Adrenal gland (tissue), 12 donors: ENCODE results near the gene ACHE. TPM values are rescaled to one million over a fixed set of nuclear protein-coding genes. Genes with fewer than 3 reads are reported as not detected.
A peak's percentile ranks its signal among the peaks of the same experiment; 100 is the strongest.

ENCODE experiments used
- DNase-seq, 7 donors: peaks; one replicate each; pipeline ENCODE4 v3.0.0-alpha.2; 2019 to 2020
- H3K27ac ChIP-seq, 5 donors: fragments of 200-600 bp; sonication (generic) in 4 of 5; 1 replicate in 3 of 5; 2 replicates in 2 of 5; pipeline versions ENCODE4 v1.5.1 to v1.8.0; 2016 to 2020; ENCODE audit warnings: mild to moderate bottlenecking in 1 of 5
- H3K27me3 ChIP-seq: fragments of 200-600 bp; 2 replicates; pipeline ENCODE4 v1.8.0; 2021
- H3K36me3 ChIP-seq, 2 donors: fragments of 200-600 bp; replicated peaks in 1 of 2; 1 replicate in 1 of 2; 2 replicates in 1 of 2; pipeline versions ENCODE4 v1.5.1 to v1.8.0; 2018 to 2022
- H3K4me1 ChIP-seq, 2 donors: fragments of 200-600 bp; replicated peaks in 1 of 2; 1 replicate in 1 of 2; 2 replicates in 1 of 2; pipeline versions ENCODE4 v1.5.1 to v1.8.0; 2018 to 2021
- H3K4me3 ChIP-seq, 4 donors: fragments of 200-600 bp; sonication (generic) in 3 of 4; one replicate each; pipeline ENCODE4 v1.5.1; 2016 to 2018
- H3K9me3 ChIP-seq, 3 donors: fragments of 200-600 bp; sonication (generic) in 1 of 3; replicated peaks in 1 of 3; 1 replicate in 2 of 3; 2 replicates in 1 of 3; pipeline versions ENCODE4 v1.5.1 to v1.8.0; 2016 to 2021
- POLR2A ChIP-seq, 2 donors: fragments of 450-650 bp; IDR thresholded peaks; one replicate each; pipeline ENCODE4 v1.6.1; 2017; ENCODE audit warnings: antibody characterized with exemption in 2 of 2, mild to moderate bottlenecking in 2 of 2, moderate library complexity in 1 of 2
- WGBS, 4 donors: extraction: QIAGEN DNeasy Blood & Tissue Kit in 2 of 4; methylation state at CpG; one replicate each; pipeline versions ENCODE4 v1.1.5 to v1.1.7; 2013 to 2017; 5-methylcytosine and 5-hydroxymethylcytosine counted together
- intact Hi-C, 2 donors: fragments of 100-400 bp; cut with DNase I; formaldehyde crosslinking; loops; one replicate each; pipeline versions ENCODE4 v1.14.1 to v1.15.0; 2022 to 2023
- polyA plus RNA-seq, 3 donors: library from polyadenylated mRNA; stranded (reverse); fragments of 200-250 nt in 2 of 3; fragments of 350-450 nt in 1 of 3; fragmentation: Illumina TruSeq in 1 of 3; extraction: RNeasy Lipid Tissue Mini Kit (QIAGEN cat#74804) in 1 of 3; gene quantifications; one replicate each; pipeline ENCODE4 v1.2.3, GENCODE V29; 2013 to 2014
- total RNA-seq, 9 donors: library from RNA; depleted of rRNA in 4 of 9; stranded (reverse); fragments of >200 nt in 4 of 9; fragments of 120-200 nt in 1 of 9; fragmentation: NEBNext Ultra II Directional in 1 of 9; extraction: Animal tissue kit (Norgen Biotek cat#: 25700) in 1 of 9; gene quantifications; one replicate each; pipeline versions ENCODE4 v1.1.0 to v1.2.4, GENCODE V29; 2013 to 2023
- TF ChIP-seq, protein P1 (sequence below), 6 experiments: fragments of 450-650 bp in 4 of 6; fragments of 200-600 bp in 2 of 6; sonication (generic) in 1 of 6; IDR thresholded peaks; 1 replicate in 5 of 6; 2 replicates in 1 of 6; pipeline versions ENCODE4 v1.5.1 to v1.8.0; 2016 to 2021; ENCODE audit warnings: antibody characterized with exemption in 6 of 6, mild to moderate bottlenecking in 2 of 6, moderate library complexity in 1 of 6
- donor health status: healthy with polysubstance abuse.
- donor health status: Bipolar disorder and iron deficiency.
- donor health status: DM: yes; HTN: yes; CAD: no.
- donor health status: DM: no; HTN: no; CAD: no.
- donor health status: DM: no; HTN: no; CAD: no.
- donor health status: DM: yes; HTN: yes; CAD: no.

Gene ACHE
- total and polyA plus RNA-seq, 12 donors, result 0.26 to 10.2 (median 2.1) TPM

DNA sequence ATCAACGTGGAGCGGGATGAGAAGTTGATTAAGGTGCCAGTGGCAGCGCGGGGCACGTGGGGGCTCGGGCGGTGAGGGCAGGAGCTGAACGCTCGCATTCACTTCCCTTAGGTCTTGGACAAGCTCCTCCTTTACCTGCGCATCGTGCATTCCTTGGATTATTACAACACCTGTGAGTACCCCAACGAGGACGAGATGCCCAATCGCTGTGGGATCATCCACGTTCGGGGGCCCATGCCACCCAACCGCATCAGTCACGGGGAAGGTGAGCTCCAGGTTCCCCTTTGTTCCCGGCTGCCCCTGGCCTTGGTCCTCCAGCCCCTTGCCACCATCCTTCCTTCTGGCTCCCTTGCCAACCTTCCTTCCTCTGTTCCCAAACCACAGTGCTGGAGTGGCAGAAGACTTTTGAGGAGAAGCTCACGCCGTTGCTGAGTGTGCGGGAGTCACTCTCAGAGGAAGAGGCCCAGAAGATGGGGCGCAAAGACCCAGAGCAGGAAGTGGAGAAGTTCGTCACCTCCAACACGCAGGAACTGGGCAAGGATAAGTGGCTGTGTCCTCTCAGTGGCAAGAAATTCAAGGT, 8.7 kb downstream of the ACHE start:
- peaks cover 0 to 64% of the 10 kb centered on the region in 2 donors for H3K36me3 ChIP-seq

DNA sequence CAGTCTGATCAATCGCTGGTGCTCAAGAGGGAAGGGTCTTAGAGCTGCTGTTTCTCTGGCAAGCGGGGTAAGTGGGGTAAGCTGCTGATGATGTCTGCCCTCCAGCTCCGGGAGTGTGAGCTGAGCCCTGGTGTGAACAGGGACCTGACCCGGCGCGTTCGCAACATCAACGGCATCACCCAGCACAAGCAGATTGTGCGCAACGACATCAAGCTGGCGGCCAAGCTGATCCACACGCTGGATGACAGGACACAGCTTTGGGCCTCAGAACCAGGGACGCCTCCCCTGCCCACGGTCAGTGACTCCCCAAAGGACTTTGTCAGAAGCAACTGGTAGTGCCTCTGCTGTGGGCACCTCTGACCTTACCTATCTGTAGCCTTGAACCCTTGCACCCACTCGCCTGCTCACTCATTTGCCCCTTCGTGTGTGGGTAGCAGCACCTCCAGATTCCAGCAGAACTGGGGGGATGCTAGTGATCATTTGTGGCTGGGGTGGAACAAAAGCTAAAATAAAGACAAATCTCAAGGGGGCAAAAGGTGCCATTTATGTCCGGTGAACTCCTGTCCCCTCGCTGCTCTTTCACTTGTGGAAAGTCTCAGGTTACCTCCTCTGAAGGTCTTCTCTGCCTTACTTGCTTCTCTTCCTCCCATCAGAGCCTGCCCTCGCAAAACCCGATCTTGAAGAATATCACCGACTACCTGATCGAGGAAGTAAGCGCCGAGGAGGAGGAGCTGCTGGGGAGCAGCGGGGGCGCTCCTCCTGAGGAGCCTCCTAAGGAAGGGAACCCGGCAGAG, 9.3 kb downstream of the ACHE start:
- no peak overlapping the region for H3K4me3 ChIP-seq
- intact Hi-C loops, result no loop called here
- H3K27ac ChIP-seq, result no peak overlapping the region
- peaks cover 16 to 33% of the 10 kb centered on the region in 2 donors for H3K4me1 ChIP-seq
- DNase-seq, result peak in 1 of 7 donors; percentile 18
- TF ChIP-seq, protein P1, sequence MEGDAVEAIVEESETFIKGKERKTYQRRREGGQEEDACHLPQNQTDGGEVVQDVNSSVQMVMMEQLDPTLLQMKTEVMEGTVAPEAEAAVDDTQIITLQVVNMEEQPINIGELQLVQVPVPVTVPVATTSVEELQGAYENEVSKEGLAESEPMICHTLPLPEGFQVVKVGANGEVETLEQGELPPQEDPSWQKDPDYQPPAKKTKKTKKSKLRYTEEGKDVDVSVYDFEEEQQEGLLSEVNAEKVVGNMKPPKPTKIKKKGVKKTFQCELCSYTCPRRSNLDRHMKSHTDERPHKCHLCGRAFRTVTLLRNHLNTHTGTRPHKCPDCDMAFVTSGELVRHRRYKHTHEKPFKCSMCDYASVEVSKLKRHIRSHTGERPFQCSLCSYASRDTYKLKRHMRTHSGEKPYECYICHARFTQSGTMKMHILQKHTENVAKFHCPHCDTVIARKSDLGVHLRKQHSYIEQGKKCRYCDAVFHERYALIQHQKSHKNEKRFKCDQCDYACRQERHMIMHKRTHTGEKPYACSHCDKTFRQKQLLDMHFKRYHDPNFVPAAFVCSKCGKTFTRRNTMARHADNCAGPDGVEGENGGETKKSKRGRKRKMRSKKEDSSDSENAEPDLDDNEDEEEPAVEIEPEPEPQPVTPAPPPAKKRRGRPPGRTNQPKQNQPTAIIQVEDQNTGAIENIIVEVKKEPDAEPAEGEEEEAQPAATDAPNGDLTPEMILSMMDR (IDR thresholded peaks at IDR 0.05), result no peak
- no peak for TF ChIP-seq POLR2A (IDR thresholded peaks at IDR 0.05)
- WGBS, 4 donors, result 85 to 90% (median 87%) methylated on average over 23 to 27 of the region's 27 CpGs
- H3K9me3 ChIP-seq, result no peaks in the 10 kb centered on the region
- peaks cover 0 to 71% of the 10 kb centered on the region in 2 donors for H3K36me3 ChIP-seq
- H3K27me3 ChIP-seq, result no peaks in the 10 kb centered on the region

More for the DNA sequence above, 8.7 kb downstream of the ACHE start:
- no peak for TF ChIP-seq POLR2A (IDR thresholded peaks at IDR 0.05)
- TF ChIP-seq, protein P1 (IDR thresholded peaks at IDR 0.05), result no peak
- Histone ChIP-seq H3K4me3 (no peak overlapping the region), H3K27me3 (no peaks in the 10 kb centered on the region), H3K9me3 (no peaks in the 10 kb centered on the region), H3K4me1 (peaks cover 16 to 35% of the 10 kb centered on the region in 2 donors), H3K27ac (peak overlapping the region in 1 of 5 donors; percentile 72)
- no peak for DNase-seq
- 74 to 82% (median 80%) methylated on average over 22 to 25 of the region's 25 CpGs for WGBS, 4 donors
- intact Hi-C loops, result no loop called here

DNA sequence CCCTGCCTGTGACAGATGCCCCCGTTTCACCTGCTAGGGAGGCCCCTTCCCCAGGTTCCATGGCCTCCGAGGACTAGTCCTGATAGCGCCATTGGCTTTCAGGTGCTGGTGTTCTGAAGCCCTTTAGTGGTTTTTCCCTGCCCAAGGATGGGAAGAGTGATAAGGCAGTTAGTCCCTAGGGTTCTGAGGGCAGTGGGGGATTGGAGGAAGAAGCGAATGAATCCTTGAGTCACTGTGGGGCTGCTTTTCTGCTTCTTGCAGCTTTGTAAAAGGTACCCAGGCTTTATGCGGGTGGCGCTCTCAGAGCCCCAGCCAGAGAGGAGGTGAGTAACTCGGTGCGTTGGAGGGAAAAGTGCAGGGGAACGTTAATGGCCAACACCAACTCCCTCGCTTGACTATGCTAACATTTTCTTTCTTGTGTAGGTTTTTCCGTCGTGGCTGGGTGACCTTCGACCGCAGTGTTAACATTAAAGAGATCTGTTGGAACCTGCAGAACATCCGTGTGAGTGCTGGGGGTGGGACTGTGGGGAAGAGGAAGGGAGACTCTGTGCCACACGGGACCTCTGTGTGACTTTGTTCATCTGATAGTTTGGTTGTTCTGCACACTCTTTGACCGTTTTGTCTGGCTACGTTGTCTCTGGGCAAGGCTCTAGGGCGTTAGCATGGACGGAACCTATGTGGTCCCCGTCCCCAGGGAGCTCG, 10.1 kb downstream of the ACHE start:
- Histone ChIP-seq H3K27me3 (no peaks in the 10 kb centered on the region), H3K9me3 (no peaks in the 10 kb centered on the region), H3K4me3 (no peak overlapping the region), H3K36me3 (peaks cover 0 to 75% of the 10 kb centered on the region in 2 donors), H3K4me1 (peaks cover 10 to 27% of the 10 kb centered on the region in 2 donors), H3K27ac (no peak overlapping the region)
- WGBS, 4 donors, result 79 to 87% (median 86%) methylated on average over 22 of the region's 22 CpGs
- no peak for DNase-seq
- no peak for TF ChIP-seq POLR2A (IDR thresholded peaks at IDR 0.05)
- TF ChIP-seq, protein P1 (IDR thresholded peaks at IDR 0.05), result no peak
- intact Hi-C loops, result no loop called here
